ENCODE results near the gene C2CD2L. TPM values are rescaled to one million over a fixed set of nuclear protein-coding genes. Genes with fewer than 3 reads are reported as not detected.

The C2CD2L gene
- total RNA-seq, 4 donors from 2014 or later: 13.2 to 107 (median 81.8) TPM

DNA sequence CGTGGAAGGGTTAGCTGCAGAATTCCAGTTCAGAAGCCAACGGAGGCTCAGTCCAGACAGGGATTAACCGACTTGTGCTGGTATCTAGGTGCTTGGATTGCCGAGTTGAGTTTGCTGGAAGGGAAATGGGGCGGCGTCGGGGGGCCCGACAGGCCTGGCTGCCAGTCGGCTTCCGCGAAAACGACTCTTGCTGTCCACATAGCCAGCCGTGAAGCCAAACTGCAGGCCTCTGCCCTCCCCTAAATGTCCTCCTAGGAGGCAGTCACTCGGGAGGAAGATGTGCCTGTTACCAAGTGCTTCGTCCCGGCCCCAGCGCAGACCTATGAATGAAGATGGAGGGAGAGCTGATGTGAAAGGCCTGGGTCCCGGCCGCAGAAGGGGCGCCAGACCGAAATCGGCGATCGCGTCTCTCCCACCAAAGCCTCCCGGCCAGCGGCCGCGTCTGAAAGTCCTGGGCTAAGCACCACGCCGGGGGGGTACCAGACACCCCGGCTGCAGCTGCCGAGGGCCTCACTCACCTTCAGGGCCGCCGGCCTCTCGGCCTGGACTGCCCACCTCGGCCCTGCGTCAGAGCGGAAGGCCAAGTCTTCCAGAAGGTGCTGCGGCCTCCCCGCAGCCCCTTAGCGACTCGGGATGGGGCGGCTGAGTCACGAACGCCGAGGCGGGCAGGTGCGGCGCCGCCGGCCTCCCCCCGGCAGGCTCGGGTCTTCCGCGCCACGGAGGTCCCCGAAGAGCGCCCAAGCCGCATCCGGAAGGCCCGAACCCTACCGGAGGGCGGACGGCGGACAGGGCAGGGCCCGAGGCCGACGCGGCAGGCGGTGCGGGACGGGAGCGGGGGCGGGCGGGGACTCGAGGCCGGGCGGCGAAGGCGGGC, 13.0 kb upstream of the C2CD2L start:
- peak; percentile 41 to 65 (median 64) for DNase-seq
- Histone ChIP-seq H3K36me3 (peaks cover 0 to 27% (median 0%) of the 10 kb centered on the region in 3 donors), H3K4me1 (peaks cover 0 to 21% (median 8%) of the 10 kb centered on the region in 4 donors), H3K4me3 (peak overlapping the region; percentile 78 to 90 (median 84)), H3K27ac (peak overlapping the region; percentile 95 to 96 (median 95)), H3K27me3 (no peaks in the 10 kb centered on the region), H3K9me3 (no peaks in the 10 kb centered on the region)
- TF ChIP-seq, protein P1, sequence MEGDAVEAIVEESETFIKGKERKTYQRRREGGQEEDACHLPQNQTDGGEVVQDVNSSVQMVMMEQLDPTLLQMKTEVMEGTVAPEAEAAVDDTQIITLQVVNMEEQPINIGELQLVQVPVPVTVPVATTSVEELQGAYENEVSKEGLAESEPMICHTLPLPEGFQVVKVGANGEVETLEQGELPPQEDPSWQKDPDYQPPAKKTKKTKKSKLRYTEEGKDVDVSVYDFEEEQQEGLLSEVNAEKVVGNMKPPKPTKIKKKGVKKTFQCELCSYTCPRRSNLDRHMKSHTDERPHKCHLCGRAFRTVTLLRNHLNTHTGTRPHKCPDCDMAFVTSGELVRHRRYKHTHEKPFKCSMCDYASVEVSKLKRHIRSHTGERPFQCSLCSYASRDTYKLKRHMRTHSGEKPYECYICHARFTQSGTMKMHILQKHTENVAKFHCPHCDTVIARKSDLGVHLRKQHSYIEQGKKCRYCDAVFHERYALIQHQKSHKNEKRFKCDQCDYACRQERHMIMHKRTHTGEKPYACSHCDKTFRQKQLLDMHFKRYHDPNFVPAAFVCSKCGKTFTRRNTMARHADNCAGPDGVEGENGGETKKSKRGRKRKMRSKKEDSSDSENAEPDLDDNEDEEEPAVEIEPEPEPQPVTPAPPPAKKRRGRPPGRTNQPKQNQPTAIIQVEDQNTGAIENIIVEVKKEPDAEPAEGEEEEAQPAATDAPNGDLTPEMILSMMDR (IDR thresholded peaks at IDR 0.05): no peak
- no peak for TF ChIP-seq POLR2A (IDR thresholded peaks at IDR 0.05)

DNA sequence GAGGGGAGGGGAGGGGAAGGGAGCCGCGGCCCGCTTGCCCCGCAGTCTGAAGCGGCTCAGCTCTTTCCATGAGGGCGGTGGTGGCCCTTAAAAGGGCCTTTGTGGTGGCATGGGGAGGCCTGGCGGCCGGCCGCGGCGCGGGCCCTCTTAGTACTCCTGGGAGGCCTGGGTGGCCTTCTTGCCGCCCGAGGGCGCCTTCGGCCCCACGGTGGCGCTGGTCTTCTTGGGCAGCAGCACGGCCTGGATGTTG, 12.4 kb upstream of the C2CD2L start:
- H3K27me3 ChIP-seq: no peaks in the 10 kb centered on the region
- no peak for TF ChIP-seq POLR2A (IDR thresholded peaks at IDR 0.05)
- TF ChIP-seq, protein P1 (IDR thresholded peaks at IDR 0.05): peak; percentile 61 to 83 (median 72)
- DNase-seq: peak; percentile 81 to 94 (median 91)
- H3K4me3 ChIP-seq: peak overlapping the region; percentile 78 to 90 (median 84)
- peaks cover 0 to 21% (median 8%) of the 10 kb centered on the region in 4 donors for H3K4me1 ChIP-seq
- peaks cover 0 to 27% (median 0%) of the 10 kb centered on the region in 3 donors for H3K36me3 ChIP-seq
- H3K9me3 ChIP-seq: no peaks in the 10 kb centered on the region
- H3K27ac ChIP-seq: peak overlapping the region; percentile 95 to 96 (median 95)

DNA sequence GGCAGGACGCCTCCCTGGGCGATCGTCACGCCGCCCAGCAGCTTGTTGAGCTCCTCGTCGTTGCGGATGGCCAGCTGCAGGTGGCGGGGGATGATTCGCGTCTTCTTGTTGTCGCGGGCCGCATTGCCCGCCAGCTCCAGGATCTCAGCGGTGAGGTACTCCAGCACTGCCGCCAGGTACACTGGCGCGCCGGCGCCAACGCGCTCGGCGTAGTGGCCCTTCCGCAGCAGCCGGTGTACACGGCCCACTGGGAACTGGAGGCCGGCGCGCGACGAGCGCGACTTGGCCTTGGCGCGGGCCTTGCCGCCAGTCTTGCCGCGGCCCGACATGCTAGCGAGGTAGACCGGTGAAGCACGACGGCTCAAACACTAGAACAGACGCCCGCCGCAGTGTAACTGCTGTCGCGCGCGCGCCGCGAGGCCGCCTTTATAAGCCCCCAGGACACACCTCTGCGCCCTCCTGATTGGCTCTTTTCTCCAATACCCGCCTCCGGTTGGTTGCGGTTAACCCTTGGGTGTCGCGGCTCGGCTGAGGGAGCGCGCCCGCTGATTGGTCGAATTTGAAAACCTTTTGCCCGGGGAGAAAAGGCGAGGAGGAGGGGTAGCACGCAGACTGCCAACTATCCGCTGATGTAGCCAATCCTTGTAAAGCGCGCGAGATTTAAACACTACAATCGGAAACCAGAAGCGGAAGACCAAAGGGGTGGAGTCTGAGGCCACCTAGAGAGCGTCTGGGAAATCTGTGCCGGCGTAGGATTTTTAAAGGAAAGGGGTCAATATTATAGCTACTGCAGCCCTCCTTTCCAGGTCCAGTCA, 11.9 kb upstream of the C2CD2L start:
- DNase-seq: peak; percentile 99
- Histone ChIP-seq H3K4me3 (peak overlapping the region; percentile 78 to 90 (median 84)), H3K27me3 (no peaks in the 10 kb centered on the region), H3K36me3 (peaks cover 0 to 27% (median 0%) of the 10 kb centered on the region in 3 donors), H3K9me3 (no peaks in the 10 kb centered on the region), H3K27ac (peak overlapping the region; percentile 95 to 96 (median 95)), H3K4me1 (peaks cover 0 to 26% (median 9%) of the 10 kb centered on the region in 4 donors)
- TF ChIP-seq POLR2A (IDR thresholded peaks at IDR 0.05): peak; percentile 98 to 99
- TF ChIP-seq, protein P1 (IDR thresholded peaks at IDR 0.05): no peak

GRCh38 chr11:119099711-119100110, 7.4 kb upstream of the C2CD2L start:
- no peak overlapping the region for H3K27ac ChIP-seq
- no peak for DNase-seq
- no peaks in the 10 kb centered on the region for H3K27me3 ChIP-seq
- peaks cover 0 to 22% (median 9%) of the 10 kb centered on the region in 4 donors for H3K4me1 ChIP-seq
- no peaks in the 10 kb centered on the region for H3K9me3 ChIP-seq
- TF ChIP-seq, protein P1 (IDR thresholded peaks at IDR 0.05): no peak
- no peak for TF ChIP-seq POLR2A (IDR thresholded peaks at IDR 0.05)
- no peak overlapping the region for H3K4me3 ChIP-seq
- peaks cover 0 to 17% (median 0%) of the 10 kb centered on the region in 3 donors for H3K36me3 ChIP-seq

- Histone ChIP-seq H3K36me3 (peaks cover 0 to 17% (median 0%) of the 10 kb centered on the region in 3 donors), H3K4me1 (peaks cover 0 to 22% (median 9%) of the 10 kb centered on the region in 4 donors), H3K9me3 (no peaks in the 10 kb centered on the region), H3K27ac (peak overlapping the region in 2 of 4 donors; percentile 15 to 88), H3K4me3 (peak overlapping the region; percentile 73 to 97 (median 82)), H3K27me3 (no peaks in the 10 kb centered on the region)
- TF ChIP-seq POLR2A (IDR thresholded peaks at IDR 0.05): no peak
- TF ChIP-seq, protein P1 (IDR thresholded peaks at IDR 0.05): peak in 3 of 6 experiments; percentile 40 to 45 (median 45)
- DNase-seq: peak in 1 of 3 donors; percentile 41
Observed at GRCh38 chr11:119100246-119100970, 6.7 kb upstream of the C2CD2L start.
